ENCODE measurements around the gene BMP6. TPM values are rescaled to one million over a fixed set of nuclear protein-coding genes. Genes with fewer than 3 reads are reported as not detected.

BMP6 gene
- total RNA-seq (1 to 10 TPM; 2.3 to 4.7 (median 3.6) TPM), polyA plus RNA-seq (3.0 TPM)
- long read RNA-seq, donor 1, transcript BMP6-201 (7 exons, 2,780 nt): major isoform, 7 of 8 reads
- long read RNA-seq, donor 1, partial matches to known transcripts: 1 of 8 reads
- long read RNA-seq, donor 1, other reads (novel, unspliced or antisense): 0 of 8 reads
- long read RNA-seq, donor 2, partial matches to known transcripts: 0 of 1 reads
- long read RNA-seq, donor 2, other reads (novel, unspliced or antisense): 0 of 1 reads
- long read RNA-seq, donor 3, partial matches to known transcripts: 0 of 5 reads
- long read RNA-seq, donor 3, other reads (novel, unspliced or antisense): 2 of 5 reads
- long read RNA-seq, donor 4, partial matches to known transcripts: 1 of 4 reads
- long read RNA-seq, donor 4, other reads (novel, unspliced or antisense): 0 of 4 reads

- Histone ChIP-seq H3K9me3 (ENCODE audit: control insufficient read depth, low read length) (no peaks in the 10 kb centered on the region), H3K4me3 (ENCODE audit: low read length) (peak within 1 kb of the TSS; percentile 66), H3K27ac (ENCODE audit: low read length) (no peak within 1 kb of the TSS), H3K27me3 (ENCODE audit: control insufficient read depth, insufficient read depth) (no peaks in the 10 kb centered on the region), H3K4me1 (ENCODE audit: control insufficient read depth, insufficient read depth, low read length) (peaks cover 2% of the 10 kb centered on the region)
- WGBS: under 1% methylated on average over 69 of the region's 69 CpGs
- ATAC-seq: peak; percentile 95 to 96
- DNase-seq: peak; percentile 89 to 95 (median 95)
- intact Hi-C loops (cut with DNase I): loop anchor here in 1 of 4 donors (5.0 to 10.0 kb wide), 2 partner anchors 271 to 339 kb away; partner anchors contain the start of gene BLOC1S5
Observed at GRCh38 chr6:7725849-7726415, at the start of gene BMP6. Gene BMP6 (plus strand): TSS chr6:7726099. CDS start chr6:7726956, 857 bp downstream.

DNA sequence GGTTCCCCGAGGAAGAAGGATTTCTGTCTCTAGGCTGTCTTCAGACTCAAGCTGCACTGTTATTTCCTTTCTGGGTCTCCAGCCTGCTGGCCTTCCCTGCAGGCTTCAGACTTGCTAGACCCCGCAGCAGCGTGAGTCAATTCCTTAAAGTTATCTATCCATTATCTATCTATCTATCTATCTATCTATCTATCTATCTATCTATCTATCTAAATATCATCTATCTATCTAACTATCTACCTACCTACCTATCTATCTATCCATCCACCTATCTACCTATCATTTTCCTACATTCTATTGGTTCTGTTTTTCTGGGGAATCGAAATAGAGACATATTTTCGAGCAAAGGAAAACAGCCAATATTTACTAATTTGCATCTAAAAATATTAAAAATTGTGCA is 48.7 kb upstream of the BMP6 start:
- 93% methylated on average over 5 of the region's 5 CpGs for WGBS
- Histone ChIP-seq H3K27me3 (ENCODE audit: control insufficient read depth, insufficient read depth) (no peaks in the 10 kb centered on the region), H3K4me1 (ENCODE audit: control insufficient read depth, insufficient read depth, low read length) (no peaks in the 10 kb centered on the region), H3K9me3 (ENCODE audit: control insufficient read depth, low read length) (no peaks in the 10 kb centered on the region), H3K4me3 (ENCODE audit: low read length) (no peak overlapping the region), H3K27ac (ENCODE audit: low read length) (no peak overlapping the region)
- intact Hi-C loops (cut with DNase I): no loop called here
- no peak for DNase-seq
- ATAC-seq: no peak

DNA sequence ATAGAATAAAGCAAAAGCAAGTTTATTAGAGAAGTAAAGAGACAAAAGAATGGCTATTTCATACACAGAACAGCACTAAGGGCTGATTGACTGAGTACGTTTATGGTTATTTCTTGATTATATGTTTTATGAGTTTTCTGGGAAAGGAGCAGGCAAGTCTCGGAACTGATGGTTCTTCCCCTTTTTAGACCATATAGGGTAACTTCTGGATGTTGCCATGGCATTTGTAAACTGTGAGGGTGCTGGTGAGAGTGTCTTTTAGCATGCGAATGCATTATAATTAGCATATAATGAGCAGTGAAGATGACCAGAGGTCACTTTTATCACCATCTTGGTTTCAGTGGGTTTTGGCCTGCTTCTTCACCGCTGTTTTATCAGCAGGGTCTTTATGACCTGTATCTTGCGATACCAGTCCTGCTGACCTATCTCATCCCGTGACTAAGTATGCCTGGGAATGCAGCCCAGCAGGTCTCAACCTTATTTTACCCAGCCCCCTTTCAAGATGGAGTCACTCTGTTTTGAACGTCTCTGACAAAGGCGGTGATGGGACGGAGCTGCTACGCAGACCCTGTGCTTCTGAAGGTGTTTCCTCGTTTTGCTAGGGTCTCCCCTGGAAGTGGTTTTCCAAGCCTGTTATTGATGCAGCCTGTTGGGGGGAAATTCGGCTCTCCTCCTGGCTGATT is 45.4 kb upstream of the BMP6 start:
- 73% methylated on average over 12 of the region's 12 CpGs for WGBS
- DNase-seq (no peak), ATAC-seq (no peak)
- Histone ChIP-seq H3K27me3 (ENCODE audit: control insufficient read depth, insufficient read depth) (no peaks in the 10 kb centered on the region), H3K9me3 (ENCODE audit: control insufficient read depth, low read length) (no peaks in the 10 kb centered on the region), H3K4me3 (ENCODE audit: low read length) (no peak overlapping the region), H3K4me1 (ENCODE audit: control insufficient read depth, insufficient read depth, low read length) (no peaks in the 10 kb centered on the region), H3K27ac (ENCODE audit: low read length) (no peak overlapping the region)
- intact Hi-C loops (cut with DNase I): no loop called here

DNA sequence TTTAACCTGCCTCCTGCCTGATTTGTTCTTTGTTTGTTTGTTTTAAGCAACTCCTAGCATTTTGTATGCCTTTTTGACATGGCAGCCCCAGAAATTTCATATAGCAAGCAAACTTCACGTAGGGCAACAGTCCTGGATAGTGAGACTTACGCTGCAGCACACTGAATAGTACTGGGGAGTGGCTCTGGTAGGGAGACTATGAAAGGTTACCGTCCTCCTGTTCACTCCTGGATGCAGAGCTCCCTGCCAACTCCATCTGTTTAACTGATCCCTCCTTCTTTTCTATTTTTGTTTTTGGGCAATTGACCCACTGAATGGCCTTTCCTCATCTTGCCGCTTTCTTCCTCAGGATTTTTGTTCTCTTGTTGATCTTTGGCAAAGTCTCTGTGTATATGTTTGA is 44.5 kb upstream of the BMP6 start:
- 69% methylated on average over 4 of the region's 4 CpGs for WGBS
- DNase-seq (no peak), ATAC-seq (no peak)
- Histone ChIP-seq H3K9me3 (ENCODE audit: control insufficient read depth, low read length) (no peaks in the 10 kb centered on the region), H3K27ac (ENCODE audit: low read length) (no peak overlapping the region), H3K27me3 (ENCODE audit: control insufficient read depth, insufficient read depth) (no peaks in the 10 kb centered on the region), H3K4me1 (ENCODE audit: control insufficient read depth, insufficient read depth, low read length) (no peaks in the 10 kb centered on the region), H3K4me3 (ENCODE audit: low read length) (no peak overlapping the region)
- intact Hi-C loops (cut with DNase I): no loop called here

DNA sequence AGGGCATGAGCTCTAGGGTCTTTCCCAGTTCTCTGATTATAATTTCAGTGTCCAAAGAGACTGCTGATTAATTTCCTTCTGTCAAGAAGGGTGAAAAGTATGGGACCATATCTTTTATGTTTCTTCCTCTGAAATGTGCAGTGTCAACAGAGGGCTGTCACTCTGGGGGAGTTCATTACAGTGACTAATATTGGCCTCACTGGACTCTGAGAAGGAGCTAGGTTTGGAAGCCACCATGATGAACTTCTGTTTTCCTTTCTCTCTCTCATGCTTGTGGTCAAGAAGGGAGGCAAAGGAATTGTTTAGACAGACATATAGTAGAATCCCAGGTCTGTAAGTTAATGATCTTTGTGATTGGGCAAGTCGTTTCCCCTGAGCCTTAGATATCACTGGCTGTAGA is 41.8 kb upstream of the BMP6 start:
- intact Hi-C loops (cut with DNase I): no loop called here
- H3K4me3 ChIP-seq (ENCODE audit: low read length): no peak overlapping the region
- no peaks in the 10 kb centered on the region for H3K4me1 ChIP-seq (ENCODE audit: control insufficient read depth, insufficient read depth, low read length)
- H3K9me3 ChIP-seq (ENCODE audit: control insufficient read depth, low read length): no peaks in the 10 kb centered on the region
- 58% methylated on average over 1 of the region's 1 CpG for whole genome bisulfite sequencing
- DNase-seq (no peak), ATAC-seq (no peak)
- no peak overlapping the region for H3K27ac ChIP-seq (ENCODE audit: low read length)
- H3K27me3 ChIP-seq (ENCODE audit: control insufficient read depth, insufficient read depth): no peaks in the 10 kb centered on the region

DNA sequence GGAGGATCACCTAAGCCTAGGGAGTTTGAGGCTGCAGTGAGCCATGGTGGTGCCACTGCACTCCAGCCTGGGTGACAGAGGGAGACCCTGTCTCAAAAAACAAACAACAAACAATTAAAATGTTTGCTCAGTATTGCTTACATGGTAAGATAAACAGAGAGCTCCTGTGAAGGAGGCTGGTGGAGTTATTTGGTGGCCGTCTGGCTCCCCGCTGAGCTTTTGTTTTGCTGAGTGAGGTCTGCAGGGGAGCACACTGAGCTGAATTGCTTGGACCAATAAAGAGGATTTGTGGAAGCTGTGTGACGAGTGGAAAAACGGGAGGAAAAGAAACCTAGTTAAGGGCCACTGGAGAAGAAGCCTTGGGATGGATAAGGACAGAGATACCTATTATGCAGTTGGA is 41.1 kb upstream of the BMP6 start:
- intact Hi-C loops (cut with DNase I): no loop called here
- no peak for ATAC-seq

DNA sequence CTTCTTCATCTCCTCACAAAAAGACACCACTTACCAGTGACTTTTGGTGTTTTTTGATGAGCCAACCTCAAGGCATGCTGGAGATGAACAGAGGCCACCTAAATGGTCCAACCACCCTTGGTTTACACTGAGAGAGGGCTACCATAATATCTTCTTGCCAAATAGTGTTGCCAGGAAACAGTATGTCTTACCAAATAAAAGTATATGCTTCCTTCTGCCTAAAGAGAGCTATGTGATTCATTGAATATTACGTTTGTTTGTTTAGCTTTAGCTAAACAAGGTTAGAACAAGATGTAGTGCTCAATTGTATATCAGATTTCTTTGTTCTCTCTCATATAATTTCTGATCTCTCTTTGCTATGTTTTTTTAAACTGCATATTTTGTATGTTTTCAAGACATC is 40.6 kb upstream of the BMP6 start:
- ATAC-seq: no peak
- H3K9me3 ChIP-seq (ENCODE audit: control insufficient read depth, low read length): no peaks in the 10 kb centered on the region
- intact Hi-C loops (cut with DNase I): no loop called here
- DNase-seq: no peak
- no peak overlapping the region for H3K27ac ChIP-seq (ENCODE audit: low read length)
- no peak overlapping the region for H3K4me3 ChIP-seq (ENCODE audit: low read length)
- H3K27me3 ChIP-seq (ENCODE audit: control insufficient read depth, insufficient read depth): no peaks in the 10 kb centered on the region
- no peaks in the 10 kb centered on the region for H3K4me1 ChIP-seq (ENCODE audit: control insufficient read depth, insufficient read depth, low read length)
- WGBS: 66% methylated on average over 1 of the region's 1 CpG

More for the DNA sequence above, 41.1 kb upstream of the BMP6 start:
- H3K27me3 ChIP-seq (ENCODE audit: control insufficient read depth, insufficient read depth): no peaks in the 10 kb centered on the region
- no peaks in the 10 kb centered on the region for H3K4me1 ChIP-seq (ENCODE audit: control insufficient read depth, insufficient read depth, low read length)
- DNase-seq: no peak
- H3K27ac ChIP-seq (ENCODE audit: low read length): no peak overlapping the region
- 71% methylated on average over 4 of the region's 4 CpGs for WGBS
- no peaks in the 10 kb centered on the region for H3K9me3 ChIP-seq (ENCODE audit: control insufficient read depth, low read length)
- no peak overlapping the region for H3K4me3 ChIP-seq (ENCODE audit: low read length)

GRCh38 chr6:7687145-7688111 is 38.5 kb upstream of the BMP6 start:
- ATAC-seq (no peak), DNase-seq (no peak)
- 79% methylated on average over 8 of the region's 8 CpGs for WGBS
- H3K27me3 ChIP-seq (ENCODE audit: control insufficient read depth, insufficient read depth): no peaks in the 10 kb centered on the region
- H3K4me3 ChIP-seq (ENCODE audit: low read length): no peak overlapping the region
- no peaks in the 10 kb centered on the region for H3K9me3 ChIP-seq (ENCODE audit: control insufficient read depth, low read length)
- intact Hi-C loops (cut with DNase I): no loop called here
- no peak overlapping the region for H3K27ac ChIP-seq (ENCODE audit: low read length)
- H3K4me1 ChIP-seq (ENCODE audit: control insufficient read depth, insufficient read depth, low read length): no peaks in the 10 kb centered on the region

DNA sequence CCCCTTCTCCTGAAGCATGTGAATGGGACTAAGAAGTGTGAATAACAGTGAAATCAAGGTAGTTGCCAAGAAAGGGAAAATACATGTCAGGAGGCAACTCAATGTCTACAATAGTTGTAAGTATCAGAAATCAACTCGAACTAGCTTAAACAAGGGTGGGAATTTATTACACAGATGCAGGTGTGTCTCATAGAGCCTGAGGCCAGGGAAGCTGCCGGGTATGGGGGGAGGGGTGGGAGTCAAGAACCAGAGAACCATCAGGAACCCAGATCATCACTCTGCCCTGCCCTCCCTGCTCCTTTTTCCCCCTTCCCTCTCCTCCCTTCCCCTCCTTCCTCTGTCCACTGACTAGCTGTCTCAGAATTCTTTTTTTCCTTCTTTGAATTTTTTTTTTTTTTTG is 34.9 kb upstream of the BMP6 start:
- Histone ChIP-seq H3K4me3 (ENCODE audit: low read length) (no peak overlapping the region), H3K9me3 (ENCODE audit: control insufficient read depth, low read length) (no peaks in the 10 kb centered on the region), H3K27me3 (ENCODE audit: control insufficient read depth, insufficient read depth) (no peaks in the 10 kb centered on the region), H3K27ac (ENCODE audit: low read length) (no peak overlapping the region), H3K4me1 (ENCODE audit: control insufficient read depth, insufficient read depth, low read length) (no peaks in the 10 kb centered on the region)
- ATAC-seq (peak in 1 of 2 donors; percentile 30), DNase-seq (no peak)
- intact Hi-C loops (cut with DNase I): no loop called here
- 95% methylated on average over 2 of the region's 2 CpGs for WGBS

DNA sequence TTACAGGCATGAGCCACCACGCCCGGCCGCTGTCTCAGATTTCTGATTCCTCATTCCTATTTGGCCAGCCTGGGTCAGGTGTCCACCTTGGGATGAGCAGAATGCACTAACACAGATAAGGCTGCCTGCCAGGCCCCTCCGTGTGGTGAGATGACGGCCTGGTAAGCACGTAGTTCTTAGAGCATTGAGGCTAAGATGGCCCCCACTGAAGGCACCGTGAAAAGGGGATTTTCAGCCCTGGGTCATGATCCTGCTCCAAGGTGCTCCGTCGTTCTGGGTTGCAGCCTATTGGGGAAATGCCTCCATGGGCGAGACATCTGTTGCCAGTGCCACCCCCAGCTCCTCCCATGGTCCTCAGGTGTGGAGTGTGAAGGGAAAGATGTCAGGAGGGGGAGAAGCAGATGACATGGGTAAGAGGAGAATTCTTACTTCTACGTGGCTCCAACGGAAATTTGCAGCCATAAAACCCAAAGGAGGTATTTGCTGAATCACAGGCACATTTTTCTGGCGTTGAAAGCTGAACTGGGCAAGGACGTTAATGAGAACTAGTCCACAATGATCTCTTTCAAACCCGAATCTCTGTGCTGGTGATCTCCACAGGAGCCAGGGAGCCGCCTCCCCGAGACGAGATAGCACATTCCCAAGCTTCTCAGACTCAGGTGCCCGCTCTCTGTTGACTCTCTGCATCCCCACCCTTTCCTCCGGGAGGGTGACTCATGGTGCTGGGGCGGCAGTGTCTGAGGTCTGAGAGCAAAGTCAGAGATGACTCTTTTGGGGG is 34.0 kb upstream of the BMP6 start:
- Histone ChIP-seq H3K27ac (ENCODE audit: low read length) (no peak overlapping the region), H3K4me3 (ENCODE audit: low read length) (no peak overlapping the region), H3K27me3 (ENCODE audit: control insufficient read depth, insufficient read depth) (no peaks in the 10 kb centered on the region), H3K9me3 (ENCODE audit: control insufficient read depth, low read length) (no peaks in the 10 kb centered on the region), H3K4me1 (ENCODE audit: control insufficient read depth, insufficient read depth, low read length) (no peaks in the 10 kb centered on the region)
- ATAC-seq: peak in 1 of 2 donors; percentile 90
- peak in 1 of 3 donors; percentile 34 for DNase-seq
- intact Hi-C loops (cut with DNase I): no loop called here
- 56% methylated on average over 21 of the region's 21 CpGs for WGBS
